Measurements from ENCODE around the gene ARRB1. TPM values are rescaled to one million over a fixed set of nuclear protein-coding genes. Genes with fewer than 3 reads are reported as not detected.

ARRB1 gene
- total RNA-seq, 4 donors from 2014 or later, result 15.7 to 44.7 (median 27.7) TPM

DNA sequence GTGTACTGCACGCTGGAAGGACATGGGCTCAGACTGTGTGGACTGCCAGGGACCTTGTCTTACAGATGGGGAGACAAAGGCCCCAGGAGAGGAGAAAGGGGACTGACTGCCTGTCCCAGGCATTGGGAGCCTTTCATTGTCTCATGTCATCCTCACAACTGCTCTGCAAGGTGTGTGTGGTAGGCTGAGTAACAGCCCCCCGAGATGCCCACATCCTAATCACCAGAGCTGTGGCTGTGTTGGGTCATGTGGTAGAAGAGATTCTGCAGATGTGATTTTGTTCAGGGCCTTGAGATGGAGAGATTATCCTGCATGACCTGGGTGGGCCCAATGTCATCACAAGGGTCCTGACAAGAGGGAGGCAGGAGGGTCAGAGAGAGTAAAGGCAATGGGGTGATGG is 39.1 kb downstream of the ARRB1 start:
- H3K4me3 ChIP-seq (replicated peaks in 1 of 3), result no peak overlapping the region
- no peak for DNase-seq
- TF ChIP-seq POLR2A (IDR thresholded peaks at IDR 0.05) (no peak), CTCF (IDR thresholded peaks at IDR 0.05) (no peak)
- H3K36me3 ChIP-seq, result no peaks in the 10 kb centered on the region
- peaks cover 15 to 35% of the 10 kb centered on the region in 2 donors for H3K4me1 ChIP-seq
- intact Hi-C loops (cut with DNase I), result no loop called here
- WGBS, 2 donors, result 80 to 88% methylated on average over 2 of the region's 2 CpGs
- H3K27me3 ChIP-seq, result no peaks in the 10 kb centered on the region
- peak overlapping the region; percentile 62 to 88 (median 80) for H3K27ac ChIP-seq
- H3K9me3 ChIP-seq, result no peaks in the 10 kb centered on the region

DNA sequence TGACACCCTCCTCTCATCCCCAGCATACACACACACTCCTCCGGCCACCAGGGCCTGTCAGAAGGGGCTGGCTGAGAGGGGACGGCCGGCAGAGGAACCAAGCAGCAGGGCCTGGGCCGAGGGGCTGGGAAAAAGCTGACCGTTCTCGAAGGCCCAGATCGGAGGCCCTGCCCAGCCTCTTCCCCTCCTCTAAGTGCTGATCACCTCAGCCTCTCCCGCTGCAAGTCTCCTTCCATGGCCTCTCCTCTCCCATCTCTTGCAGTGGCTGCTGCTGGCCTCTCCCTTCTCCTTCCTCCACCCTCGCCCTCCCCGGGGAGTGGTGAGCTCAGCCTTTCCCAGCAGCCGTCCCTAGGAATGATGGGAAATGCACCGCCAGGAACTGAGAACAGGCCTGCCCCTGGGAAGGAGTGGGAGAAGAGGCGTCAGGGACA is 39.6 kb downstream of the ARRB1 start:
- intact Hi-C loops (cut with DNase I), result no loop called here
- no peak overlapping the region for H3K4me3 ChIP-seq (replicated peaks in 1 of 3)
- WGBS, 2 donors, result 49 to 69% methylated on average over 12 to 13 of the region's 13 CpGs
- no peaks in the 10 kb centered on the region for H3K9me3 ChIP-seq
- TF ChIP-seq CTCF (IDR thresholded peaks at IDR 0.05) (no peak), POLR2A (IDR thresholded peaks at IDR 0.05) (no peak)
- H3K27me3 ChIP-seq, result no peaks in the 10 kb centered on the region
- peaks cover 15 to 39% of the 10 kb centered on the region in 2 donors for H3K4me1 ChIP-seq
- DNase-seq, result peak; percentile 16 to 28
- peak overlapping the region; percentile 62 to 88 (median 80) for H3K27ac ChIP-seq
- H3K36me3 ChIP-seq, result no peaks in the 10 kb centered on the region

- no peak for DNase-seq
- H3K36me3 ChIP-seq, result no peaks in the 10 kb centered on the region
- H3K4me3 ChIP-seq (replicated peaks in 1 of 3), result no peak overlapping the region
- intact Hi-C loops (cut with DNase I), result no loop called here
- no peak overlapping the region for H3K27ac ChIP-seq
- WGBS, 2 donors, result 97 to 98% methylated on average over 4 of the region's 4 CpGs
- peaks cover 12 to 34% of the 10 kb centered on the region in 2 donors for H3K4me1 ChIP-seq
- TF ChIP-seq POLR2A (IDR thresholded peaks at IDR 0.05) (no peak), CTCF (IDR thresholded peaks at IDR 0.05) (no peak)
- no peaks in the 10 kb centered on the region for H3K9me3 ChIP-seq
- H3K27me3 ChIP-seq, result no peaks in the 10 kb centered on the region
Observed at GRCh38 chr11:75308986-75309385, 42.5 kb downstream of the ARRB1 start.

GRCh38 chr11:75308116-75308515 is 43.3 kb downstream of the ARRB1 start:
- Histone ChIP-seq H3K27me3 (no peaks in the 10 kb centered on the region), H3K4me1 (peaks cover 3 to 25% of the 10 kb centered on the region in 2 donors), H3K4me3 (replicated peaks in 1 of 3) (no peak overlapping the region), H3K9me3 (no peaks in the 10 kb centered on the region), H3K36me3 (no peaks in the 10 kb centered on the region), H3K27ac (peak overlapping the region in 1 of 3 donors; percentile 6)
- 82 to 87% methylated on average over 7 of the region's 7 CpGs for WGBS, 2 donors
- no peak for DNase-seq
- intact Hi-C loops (cut with DNase I), result no loop called here
- TF ChIP-seq POLR2A (IDR thresholded peaks at IDR 0.05), result no peak
- TF ChIP-seq CTCF (IDR thresholded peaks at IDR 0.05), result no peak

GRCh38 chr11:75307058-75307457 is 44.4 kb downstream of the ARRB1 start:
- TF ChIP-seq POLR2A (IDR thresholded peaks at IDR 0.05) (no peak), CTCF (IDR thresholded peaks at IDR 0.05) (no peak)
- no peaks in the 10 kb centered on the region for H3K9me3 ChIP-seq
- 56 to 71% methylated on average over 3 of the region's 3 CpGs for WGBS, 2 donors
- peak overlapping the region in 1 of 3 donors; percentile 33 for H3K27ac ChIP-seq
- H3K27me3 ChIP-seq, result no peaks in the 10 kb centered on the region
- H3K4me1 ChIP-seq, result peaks cover 0 to 17% of the 10 kb centered on the region in 2 donors
- DNase-seq, result no peak
- H3K36me3 ChIP-seq, result no peaks in the 10 kb centered on the region
- intact Hi-C loops (cut with DNase I), result no loop called here
- H3K4me3 ChIP-seq (replicated peaks in 1 of 3), result no peak overlapping the region

All from thyroid gland (tissue), 4 donors.